Adipocyte (in vitro differentiated cells): ENCODE results near the gene CYP27C1.
"Not testable (repeated sequence)": the region's sequence is repeated elsewhere in the genome, so short reads cannot be mapped to it uniquely, and the experiment has no call there.

Experiments
- DNase-seq: peaks from one replicate; pipeline ENCODE4 v3.0.0-alpha.2; 2015; ENCODE audit warnings: low read depth
- H3K27me3 ChIP-seq: replicated peaks from 2 replicates; pipeline ENCODE4 v1.7.0; 2013; ENCODE audit warnings: mild to moderate bottlenecking, low read length, moderate library complexity; ENCODE audit not compliant: control insufficient read depth, insufficient read depth
- H3K36me3 ChIP-seq: 2 replicates; pipeline ENCODE4 v1.7.0; 2013; ENCODE audit warnings: low read length, mild to moderate bottlenecking, moderate library complexity; ENCODE audit not compliant: control insufficient read depth, insufficient read depth, severe bottlenecking
- H3K4me1 ChIP-seq: 2 replicates; pipeline ENCODE4 v1.7.0; 2013; ENCODE audit warnings: mild to moderate bottlenecking, low read length, moderate library complexity; ENCODE audit not compliant: control insufficient read depth, insufficient read depth
- H3K4me3 ChIP-seq: 2 replicates; pipeline ENCODE4 v1.7.0; 2013; ENCODE audit warnings: mild to moderate bottlenecking, low read length, moderate library complexity
- H3K9ac ChIP-seq: 2 replicates; pipeline ENCODE4 v1.7.0; 2013; ENCODE audit warnings: mild to moderate bottlenecking, low read length, moderate library complexity
- H3K9me3 ChIP-seq: 2 replicates; pipeline ENCODE4 v1.7.0; 2013; ENCODE audit warnings: mild to moderate bottlenecking, low read length, moderate library complexity; ENCODE audit not compliant: control insufficient read depth

The CYP27C1 gene

GRCh38 chr2:127220102-127220767, at the start of gene CYP27C1:
Gene CYP27C1, minus strand, starts transcription at chr2:127220299. Its CDS starts 29 bp downstream, at chr2:127220270.
- H3K9me3 ChIP-seq = peaks cover 12% of the 10 kb centered on the region
- H3K9ac ChIP-seq = peak within 1 kb of the TSS; percentile 78
- peak; percentile 71 for DNase-seq
- H3K4me3 ChIP-seq = peak within 1 kb of the TSS; percentile 84
- no peaks in the 10 kb centered on the region for H3K27me3 ChIP-seq
- no peaks in the 10 kb centered on the region for H3K36me3 ChIP-seq
- peaks cover 6% of the 10 kb centered on the region for H3K4me1 ChIP-seq

GRCh38 chr2:127261804-127262406, 41.8 kb upstream of the CYP27C1 start:
- Histone ChIP-seq H3K36me3 (peaks cover 49% of the 10 kb centered on the region), H3K9me3 (no peaks in the 10 kb centered on the region), H3K9ac (no peak overlapping the region), H3K4me3 (no peak overlapping the region), H3K4me1 (no peaks in the 10 kb centered on the region), H3K27me3 (no peaks in the 10 kb centered on the region)
- DNase-seq = peak; percentile 69

- Histone ChIP-seq H3K36me3 (peaks cover 52% of the 10 kb centered on the region), H3K9me3 (no peaks in the 10 kb centered on the region), H3K4me1 (no peaks in the 10 kb centered on the region), H3K9ac (no peak overlapping the region), H3K4me3 (no peak overlapping the region), H3K27me3 (no peaks in the 10 kb centered on the region)
- DNase-seq = no peak
These were observed 39.3 kb upstream of the CYP27C1 start for GRCh38 chr2:127259355-127259754.

GRCh38 chr2:127256866-127257265, 36.8 kb upstream of the CYP27C1 start:
- Histone ChIP-seq H3K9me3 (no peaks in the 10 kb centered on the region), H3K4me1 (no peaks in the 10 kb centered on the region), H3K27me3 (no peaks in the 10 kb centered on the region), H3K36me3 (peaks cover 52% of the 10 kb centered on the region), H3K4me3 (no peak overlapping the region), H3K9ac (no peak overlapping the region)
- DNase-seq = no peak

- Histone ChIP-seq H3K4me1 (no peaks in the 10 kb centered on the region), H3K36me3 (peaks cover 52% of the 10 kb centered on the region), H3K27me3 (no peaks in the 10 kb centered on the region), H3K9ac (no peak overlapping the region), H3K9me3 (no peaks in the 10 kb centered on the region), H3K4me3 (no peak overlapping the region)
- no peak for DNase-seq
These were observed 36.3 kb upstream of the CYP27C1 start for GRCh38 chr2:127256381-127256780.

GRCh38 chr2:127255721-127256120, 35.6 kb upstream of the CYP27C1 start:
- Histone ChIP-seq H3K9ac (no peak overlapping the region), H3K9me3 (no peaks in the 10 kb centered on the region), H3K36me3 (peaks cover 46% of the 10 kb centered on the region), H3K4me3 (no peak overlapping the region), H3K27me3 (no peaks in the 10 kb centered on the region), H3K4me1 (no peaks in the 10 kb centered on the region)
- no peak for DNase-seq

- Histone ChIP-seq H3K4me3 (no peak overlapping the region), H3K36me3 (peaks cover 40% of the 10 kb centered on the region), H3K4me1 (no peaks in the 10 kb centered on the region), H3K9me3 (no peaks in the 10 kb centered on the region), H3K27me3 (no peaks in the 10 kb centered on the region), H3K9ac (no peak overlapping the region)
- no peak for DNase-seq
These were observed 35.0 kb upstream of the CYP27C1 start for GRCh38 chr2:127255146-127255545.

- Histone ChIP-seq H3K4me1 (no peaks in the 10 kb centered on the region), H3K9me3 (no peaks in the 10 kb centered on the region), H3K9ac (no peak overlapping the region), H3K27me3 (no peaks in the 10 kb centered on the region), H3K36me3 (peaks cover 33% of the 10 kb centered on the region), H3K4me3 (no peak overlapping the region)
- no peak for DNase-seq
These were observed 34.4 kb upstream of the CYP27C1 start for GRCh38 chr2:127254386-127254981.

- not testable (repeated sequence) for H3K4me3 ChIP-seq, DNase-seq, H3K4me1 ChIP-seq, H3K27me3 ChIP-seq, H3K36me3 ChIP-seq, H3K9ac ChIP-seq
- peaks cover 11% of the 10 kb centered on the region for H3K9me3 ChIP-seq
These were observed 21.1 kb upstream of the CYP27C1 start for GRCh38 chr2:127241184-127241583.

GRCh38 chr2:127239395-127239794, 19.3 kb upstream of the CYP27C1 start:
- DNase-seq = no peak
- Histone ChIP-seq H3K4me3 (no peak overlapping the region), H3K4me1 (no peaks in the 10 kb centered on the region), H3K36me3 (no peaks in the 10 kb centered on the region), H3K9me3 (peaks cover 11% of the 10 kb centered on the region), H3K9ac (no peak overlapping the region), H3K27me3 (no peaks in the 10 kb centered on the region)

- H3K27me3 ChIP-seq, H3K9ac ChIP-seq, H3K36me3 ChIP-seq, H3K4me3 ChIP-seq, DNase-seq, H3K4me1 ChIP-seq: not testable (repeated sequence)
- peaks cover 11% of the 10 kb centered on the region for H3K9me3 ChIP-seq
These were observed 17.7 kb upstream of the CYP27C1 start for GRCh38 chr2:127237768-127238167.
